ENCODE measurements around the gene ZIC5. TPM values are rescaled to one million over a fixed set of nuclear protein-coding genes. Genes with fewer than 3 reads are reported as not detected.

The ZIC5 gene
- total RNA-seq (2022; extraction: Qiagen RNA extraction; ENCODE audit: low read depth), result 2.9 to 4.0 TPM (median 3.2 TPM) in 5 replicates

DNA sequence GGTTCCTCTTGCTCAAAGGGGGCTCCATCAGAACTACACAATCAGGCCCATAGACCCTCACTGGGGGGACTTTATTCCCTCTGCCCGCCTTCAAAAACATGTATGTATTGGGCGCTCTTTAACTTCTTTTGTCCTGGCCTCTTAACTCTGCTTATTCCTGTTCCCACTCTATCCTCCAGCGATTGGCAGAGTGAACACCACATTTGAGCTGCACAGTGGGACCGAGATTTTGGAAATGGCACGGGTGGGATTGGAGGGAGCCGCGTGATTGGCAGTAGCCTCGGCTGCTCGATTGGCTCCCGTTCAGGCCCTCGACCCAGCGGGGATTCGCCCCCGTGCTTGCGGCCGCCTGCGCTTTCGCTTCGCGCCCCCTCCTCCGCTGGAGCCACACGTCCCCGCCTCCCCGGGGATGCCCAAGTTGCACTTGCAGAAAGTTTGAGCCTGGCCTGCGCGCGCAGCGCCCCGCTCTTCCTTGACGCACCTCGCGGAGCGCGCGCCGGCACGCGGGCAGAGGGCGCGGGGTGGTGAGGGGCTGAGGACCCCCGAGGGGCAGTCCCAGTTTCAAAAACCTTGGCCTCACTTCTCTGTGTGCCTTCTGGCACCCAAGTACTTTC, at the start of gene ZIC5:
Gene ZIC5 (minus strand): TSS at position 192 of the 614 bp plus-strand sequence. CDS start 164 bp downstream, at position 28.

DNA sequence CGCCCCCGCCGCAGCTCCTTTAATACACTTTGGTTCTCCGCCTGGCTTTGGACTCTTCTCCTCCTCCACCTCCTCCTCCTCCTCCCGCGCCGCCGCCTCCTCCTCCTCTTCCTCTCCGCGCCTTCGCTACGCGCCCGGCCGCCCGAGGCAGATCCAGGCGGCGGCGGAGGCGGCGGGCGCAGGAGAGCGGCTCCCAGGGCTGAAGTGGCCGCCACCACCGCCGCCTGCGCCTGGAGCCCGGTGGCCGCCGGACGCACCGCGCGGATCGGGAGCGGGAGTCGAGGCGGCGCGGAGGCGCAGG, 10.1 kb upstream of the ZIC5 start, which contains the start of gene ZIC2:
Gene ZIC2 (plus strand): TSS at position 50 of the 301 bp plus-strand sequence. CDS start 281 bp downstream, outside the sequence.

Other genes starting within 250 kb of the ZIC5 start
- gene ZIC2, start 10.0 kb upstream of the ZIC5 start, total RNA-seq (2022; extraction: Qiagen RNA extraction; ENCODE audit: low read depth), result 10.0 to 13.9 TPM (median 12.4 TPM) in 5 replicates
- 8.3 to 12.2 TPM (median 9.4 TPM) in 5 replicates for gene PCCA, start 117.3 kb upstream of the ZIC5 start, total RNA-seq (2022; extraction: Qiagen RNA extraction; ENCODE audit: low read depth)